Right lobe of liver (tissue), 6 donors: ENCODE results near the gene PEAK1. TPM values are rescaled to one million over a fixed set of nuclear protein-coding genes. Genes with fewer than 3 reads are reported as not detected.

Experiments used
- ATAC-seq, 4 donors: fragments of 200-7000 bp; cut with Tn5 transposase; one replicate each; pipeline ENCODE4 v1.9.1; 2020; ENCODE audit warnings: mild to moderate bottlenecking in 4 of 4, moderate library complexity in 4 of 4
- DNase-seq, 3 donors: peaks; one replicate each; pipeline ENCODE4 v3.0.0-alpha.2; 2020
- H3K27ac ChIP-seq, 3 donors: fragments of 200-600 bp; one replicate each; pipeline ENCODE4 v1.8.0; 2022
- H3K27me3 ChIP-seq, 2 donors: fragments of 200-600 bp; one replicate each; pipeline ENCODE4 v1.8.0; 2022
- H3K36me3 ChIP-seq, 4 donors: fragments of 200-600 bp; sonication (generic) in 1 of 4; one replicate each; pipeline versions ENCODE4 v1.5.1 to v1.8.0; 2017 to 2022; ENCODE audit warnings: control low read depth in 1 of 4
- H3K4me1 ChIP-seq, 4 donors: fragments of 200-600 bp; sonication (generic) in 1 of 4; one replicate each; pipeline versions ENCODE4 v1.5.1 to v1.8.0; 2017 to 2022; ENCODE audit warnings: control low read depth in 1 of 4
- H3K4me3 ChIP-seq, 3 donors: fragments of 200-600 bp; one replicate each; pipeline ENCODE4 v1.8.0; 2022
- H3K9me3 ChIP-seq, 4 donors: fragments of 200-600 bp; sonication (generic) in 1 of 4; one replicate each; pipeline versions ENCODE4 v1.5.1 to v1.8.0; 2017 to 2022; ENCODE audit warnings: control low read depth in 1 of 4
- POLR2A ChIP-seq: fragments of 450-650 bp; IDR thresholded peaks from one replicate; pipeline ENCODE4 v1.6.1; 2017; ENCODE audit warnings: antibody characterized with exemption, mild to moderate bottlenecking
- WGBS: methylation state at CpG from one replicate; pipeline ENCODE4 v1.1.6; 2018; ENCODE audit warnings: low coverage, low lambda C conversion rate; ENCODE audit not compliant: insufficient coverage; ENCODE audit errors: missing lambda C conversion rate; 5-methylcytosine and 5-hydroxymethylcytosine counted together
- intact Hi-C, 2 donors: fragments of 100-400 bp; cut with DNase I; formaldehyde crosslinking; loops; one replicate each; pipeline versions ENCODE4 v1.11.2 to v1.14.1; 2022
- total RNA-seq, 6 experiments: library from RNA; depleted of rRNA in 2 of 6; stranded (reverse); fragments of >200 nt in 2 of 6; fragmentation: NEBNext Ultra II Directional in 3 of 6; extraction: Animal tissue kit (Norgen Biotek cat#: 25700) in 3 of 6; gene quantifications; one replicate each; pipeline versions ENCODE4 v1.1.0 to v1.2.4, GENCODE V29; 2016 to 2023
- TF ChIP-seq, protein P1 (sequence below), 4 donors: fragments of 200-600 bp in 3 of 4; fragments of 450-650 bp in 1 of 4; IDR thresholded peaks; one replicate each; pipeline versions ENCODE4 v1.5.1 to v1.8.0; 2016 to 2022; ENCODE audit warnings: antibody characterized with exemption in 4 of 4, mild to moderate bottlenecking in 2 of 4
- donor health status: DM: no; HTN: yes; CAD: no.
- donor health status: DM: no; HTN: no; CAD: no.
- donor health status: DM: no; HTN: no; CAD: no.
- donor health status: DM: no; HTN: yes; CAD: no.
- donor health status: DM: no; HTN: yes; CAD: no.

The PEAK1 gene
- total RNA-seq, 6 experiments from 2014 or later, result 5.9 to 18.4 (median 10.1) TPM

DNA sequence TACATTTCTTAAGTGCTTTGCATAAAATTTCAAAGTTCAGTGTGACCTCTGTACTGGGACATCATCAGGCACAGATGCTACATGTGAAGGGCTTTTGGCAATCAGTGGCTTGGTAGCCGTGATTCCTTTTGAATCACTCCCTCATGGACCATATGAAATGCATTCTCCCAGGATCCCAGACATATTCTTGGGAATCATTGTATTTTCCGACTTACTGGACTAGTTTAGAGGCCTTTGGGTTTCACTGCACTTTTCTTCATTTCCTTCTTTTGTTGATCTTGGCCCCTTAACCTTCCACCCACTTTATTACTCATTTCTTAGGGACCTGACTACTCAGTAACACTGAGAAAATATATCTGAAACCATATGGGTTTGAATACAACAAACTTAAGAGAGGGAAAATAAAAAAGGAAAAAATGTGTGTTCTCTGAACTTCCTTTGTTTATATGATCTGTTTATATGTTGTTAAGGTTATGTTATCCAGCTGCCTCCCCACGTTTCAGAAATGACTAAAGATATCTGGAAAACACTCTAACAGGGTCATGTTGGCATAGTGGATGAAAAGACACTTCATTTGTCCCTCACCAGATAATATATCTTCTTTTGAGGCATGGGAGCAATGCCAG, 35.9 kb upstream of the PEAK1 start:
- peaks cover 0 to 14% (median 4%) of the 10 kb centered on the region in 4 donors for H3K36me3 ChIP-seq
- no peak for TF ChIP-seq POLR2A
- TF ChIP-seq, protein P1, sequence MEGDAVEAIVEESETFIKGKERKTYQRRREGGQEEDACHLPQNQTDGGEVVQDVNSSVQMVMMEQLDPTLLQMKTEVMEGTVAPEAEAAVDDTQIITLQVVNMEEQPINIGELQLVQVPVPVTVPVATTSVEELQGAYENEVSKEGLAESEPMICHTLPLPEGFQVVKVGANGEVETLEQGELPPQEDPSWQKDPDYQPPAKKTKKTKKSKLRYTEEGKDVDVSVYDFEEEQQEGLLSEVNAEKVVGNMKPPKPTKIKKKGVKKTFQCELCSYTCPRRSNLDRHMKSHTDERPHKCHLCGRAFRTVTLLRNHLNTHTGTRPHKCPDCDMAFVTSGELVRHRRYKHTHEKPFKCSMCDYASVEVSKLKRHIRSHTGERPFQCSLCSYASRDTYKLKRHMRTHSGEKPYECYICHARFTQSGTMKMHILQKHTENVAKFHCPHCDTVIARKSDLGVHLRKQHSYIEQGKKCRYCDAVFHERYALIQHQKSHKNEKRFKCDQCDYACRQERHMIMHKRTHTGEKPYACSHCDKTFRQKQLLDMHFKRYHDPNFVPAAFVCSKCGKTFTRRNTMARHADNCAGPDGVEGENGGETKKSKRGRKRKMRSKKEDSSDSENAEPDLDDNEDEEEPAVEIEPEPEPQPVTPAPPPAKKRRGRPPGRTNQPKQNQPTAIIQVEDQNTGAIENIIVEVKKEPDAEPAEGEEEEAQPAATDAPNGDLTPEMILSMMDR (IDR thresholded peaks at IDR 0.05), result no peak
- no peak overlapping the region for H3K4me3 ChIP-seq
- H3K27ac ChIP-seq, result peak overlapping the region in 1 of 3 donors; percentile 47
- intact Hi-C loops, result no loop called here
- no peaks in the 10 kb centered on the region for H3K27me3 ChIP-seq
- H3K4me1 ChIP-seq, result no peaks in the 10 kb centered on the region
- DNase-seq, result no peak
- 46% methylated on average over 3 of the region's 3 CpGs for WGBS
- H3K9me3 ChIP-seq, result no peaks in the 10 kb centered on the region
- ATAC-seq, result peak in 2 of 4 donors; percentile 18 to 36

DNA sequence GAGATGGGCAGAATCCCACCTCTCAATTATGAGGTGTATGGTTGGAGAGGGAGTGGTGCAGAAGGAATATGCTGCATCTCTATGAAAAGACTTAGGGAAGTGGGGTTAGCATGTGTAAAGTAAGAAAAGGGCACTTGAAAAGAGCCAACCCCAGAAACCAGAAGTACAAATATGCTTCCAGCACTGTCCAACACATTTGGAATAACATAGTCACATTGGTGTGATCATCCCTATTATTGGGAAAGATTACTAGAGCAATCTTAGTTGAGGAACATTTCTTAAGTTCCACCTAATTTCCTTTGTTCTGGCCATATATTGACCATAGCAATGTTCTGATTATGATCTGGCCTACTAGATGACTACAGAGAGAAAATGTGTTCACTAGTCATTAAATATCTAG, 35.0 kb upstream of the PEAK1 start:
- H3K27me3 ChIP-seq, result no peaks in the 10 kb centered on the region
- peaks cover 0 to 14% (median 4%) of the 10 kb centered on the region in 4 donors for H3K36me3 ChIP-seq
- no peaks in the 10 kb centered on the region for H3K9me3 ChIP-seq
- DNase-seq, result no peak
- H3K4me3 ChIP-seq, result no peak overlapping the region
- no peaks in the 10 kb centered on the region for H3K4me1 ChIP-seq
- intact Hi-C loops, result no loop called here
- TF ChIP-seq, protein P1 (IDR thresholded peaks at IDR 0.05), result no peak
- no peak for TF ChIP-seq POLR2A
- H3K27ac ChIP-seq, result no peak overlapping the region
- no peak for ATAC-seq

DNA sequence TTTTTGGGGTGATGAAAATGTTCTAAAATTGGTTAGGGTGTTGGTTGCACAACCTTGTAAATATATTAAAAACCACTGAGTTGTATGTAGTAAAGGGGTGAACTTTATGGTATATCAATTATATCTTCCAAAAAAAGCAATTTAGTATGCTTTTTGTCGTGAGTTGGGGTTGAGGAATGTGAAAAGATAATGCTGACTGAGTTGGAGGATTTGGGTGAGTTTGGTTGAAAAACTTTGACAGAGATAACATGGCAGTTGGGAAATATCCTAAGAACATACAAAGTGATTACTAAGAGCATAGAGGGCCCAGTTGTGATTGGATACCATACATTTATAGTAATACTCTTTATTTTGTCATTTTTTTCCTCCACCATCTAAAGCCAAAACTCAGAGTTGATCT, 34.4 kb upstream of the PEAK1 start:
- no peaks in the 10 kb centered on the region for H3K9me3 ChIP-seq
- ATAC-seq (no peak), DNase-seq (no peak)
- no peak overlapping the region for H3K27ac ChIP-seq
- TF ChIP-seq, protein P1 (IDR thresholded peaks at IDR 0.05), result no peak
- no peak for TF ChIP-seq POLR2A
- no peaks in the 10 kb centered on the region for H3K27me3 ChIP-seq
- no peak overlapping the region for H3K4me3 ChIP-seq
- H3K36me3 ChIP-seq, result peaks cover 0 to 8% (median 3%) of the 10 kb centered on the region in 4 donors
- 83% methylated on average over 1 of the region's 1 CpG for whole genome bisulfite sequencing
- H3K4me1 ChIP-seq, result no peaks in the 10 kb centered on the region
- intact Hi-C loops, result no loop called here

DNA sequence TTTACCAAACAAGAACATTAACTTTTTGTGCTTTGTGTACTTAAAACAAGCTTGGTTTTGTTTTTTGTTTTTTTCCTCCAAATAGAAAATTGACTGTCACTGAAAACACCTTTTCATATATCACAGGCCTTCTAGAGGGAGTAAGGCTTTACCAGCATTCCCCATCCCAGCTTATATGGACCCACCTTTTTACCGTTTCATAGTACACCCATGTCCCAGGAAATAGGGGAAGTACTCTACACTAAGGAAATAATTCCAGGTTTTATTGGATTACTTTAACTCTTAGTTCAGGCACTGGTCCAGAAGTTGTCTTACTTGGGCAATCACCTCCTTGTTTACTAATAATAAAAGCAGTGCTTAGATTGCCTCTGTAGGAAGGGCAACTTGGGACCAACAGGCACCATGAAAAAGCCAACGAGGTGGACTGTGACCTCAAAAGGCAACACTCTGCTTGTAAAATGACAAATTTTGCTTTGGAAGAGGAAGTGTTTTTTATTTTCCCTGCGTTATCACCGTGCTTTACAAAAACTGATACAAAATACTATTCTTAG, 27.0 kb upstream of the PEAK1 start:
- Histone ChIP-seq H3K9me3 (no peaks in the 10 kb centered on the region), H3K4me1 (peaks cover 0 to 5% (median 3%) of the 10 kb centered on the region in 4 donors), H3K36me3 (no peaks in the 10 kb centered on the region), H3K4me3 (no peak overlapping the region), H3K27me3 (no peaks in the 10 kb centered on the region), H3K27ac (no peak overlapping the region)
- 38% methylated on average over 4 of the region's 4 CpGs for WGBS
- DNase-seq, result no peak
- intact Hi-C loops, result no loop called here
- ATAC-seq, result peak in 1 of 4 donors; percentile 21
- no peak for TF ChIP-seq POLR2A
- TF ChIP-seq, protein P1 (IDR thresholded peaks at IDR 0.05), result no peak
